GM18868 (cell line): Measurements from ENCODE around the gene PODXL.
"Not testable (repeated sequence)": the region's sequence is repeated elsewhere in the genome, so short reads cannot be mapped to it uniquely, and the experiment has no call there.

ENCODE experiments used
- ATAC-seq: cut with Tn5 transposase; IDR thresholded peaks from one replicate; pipeline ENCODE4 v1.9.1; 2021; ENCODE audit warnings: mild to moderate bottlenecking, moderate library complexity; ENCODE audit not compliant: unreplicated experiment

PODXL gene

GRCh38 chr7:131538071-131538812, 18.2 kb downstream of the PODXL start:
- no peak for ATAC-seq

- no peak for ATAC-seq
These were observed 18.9 kb downstream of the PODXL start for GRCh38 chr7:131537571-131537978.

- ATAC-seq: no peak
These were observed 20.0 kb downstream of the PODXL start for GRCh38 chr7:131536361-131536849.

GRCh38 chr7:131533566-131534561, 22.6 kb downstream of the PODXL start:
- no peak for ATAC-seq

- no peak for ATAC-seq
These were observed 23.3 kb downstream of the PODXL start for GRCh38 chr7:131533151-131533559.

- no peak for ATAC-seq
These were observed 23.8 kb downstream of the PODXL start for GRCh38 chr7:131532570-131533091.

- no peak for ATAC-seq
These were observed 26.3 kb downstream of the PODXL start for GRCh38 chr7:131530137-131530536.

GRCh38 chr7:131529617-131530016, 26.8 kb downstream of the PODXL start:
- no peak for ATAC-seq

- ATAC-seq: no peak
These were observed 27.2 kb downstream of the PODXL start for GRCh38 chr7:131529179-131529578.

- ATAC-seq: no peak
These were observed 29.0 kb downstream of the PODXL start for GRCh38 chr7:131527456-131527855.

GRCh38 chr7:131525820-131526219, 30.6 kb downstream of the PODXL start:
- no peak for ATAC-seq

GRCh38 chr7:131524703-131525102, 31.7 kb downstream of the PODXL start:
- ATAC-seq: no peak

GRCh38 chr7:131524115-131524514, 32.3 kb downstream of the PODXL start:
- no peak for ATAC-seq

GRCh38 chr7:131522325-131522930, 34.0 kb downstream of the PODXL start:
- ATAC-seq: peak; percentile 60

GRCh38 chr7:131521651-131522163, 34.7 kb downstream of the PODXL start:
- ATAC-seq: no peak

GRCh38 chr7:131518626-131519025, 37.8 kb downstream of the PODXL start:
- ATAC-seq: no peak

- no peak for ATAC-seq
These were observed 39.1 kb downstream of the PODXL start for GRCh38 chr7:131517218-131517923.

- not testable (repeated sequence) for ATAC-seq
These were observed 41.0 kb downstream of the PODXL start for GRCh38 chr7:131515471-131515870.

- ATAC-seq: peak; percentile 99
These were observed 43.0 kb downstream of the PODXL start for GRCh38 chr7:131513245-131514061.
